ENCODE measurements around the gene GHSR. TPM values are rescaled to one million over a fixed set of nuclear protein-coding genes. Genes with fewer than 3 reads are reported as not detected.
A peak's percentile ranks its signal among the peaks of the same experiment; 100 is the strongest.

The GHSR gene
- polyA plus RNA-seq, 1 donor from 2014 or later = not detected

DNA sequence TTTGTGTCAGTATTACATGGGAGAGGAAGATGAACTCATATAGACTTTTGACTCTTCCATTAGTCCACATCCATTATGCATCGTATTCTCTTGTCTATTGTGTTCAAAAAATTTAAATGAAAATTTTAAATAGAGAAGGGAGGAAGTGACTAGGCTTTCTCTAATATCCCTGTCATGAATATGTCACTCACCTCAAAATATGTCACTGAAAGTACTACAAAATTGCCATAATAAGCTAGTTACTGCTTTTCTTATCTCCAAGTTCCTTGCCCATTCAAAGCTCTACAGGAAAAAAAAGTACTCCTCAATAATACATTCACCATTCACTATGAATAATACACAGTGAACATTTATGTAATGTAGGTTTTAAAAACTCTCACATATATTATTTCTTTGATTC is 22.3 kb upstream of the GHSR start:
- no peaks in the 10 kb centered on the region for H3K9me3 ChIP-seq (ENCODE audit: low read length)
- H3K9me2 ChIP-seq (ENCODE audit: insufficient read depth, low read length) = no peaks in the 10 kb centered on the region
- TF ChIP-seq EP300 (conservative IDR thresholded peaks at IDR 0.05; ENCODE audit: poor library complexity, severe bottlenecking) (peak; percentile 94), POLR2AphosphoS5 (IDR thresholded peaks at IDR 0.05) (peak; percentile 58), TAF1 (IDR thresholded peaks at IDR 0.05; ENCODE audit: low read depth) (no peak)
- H3K4me2 ChIP-seq (ENCODE audit: low read length) = no peak overlapping the region
- peak overlapping the region; percentile 59 for H3K27ac ChIP-seq (ENCODE audit: low read length)
- H2AFZ ChIP-seq (ENCODE audit: low read depth, low read length) = no peak overlapping the region
- no peaks in the 10 kb centered on the region for H3K36me3 ChIP-seq (ENCODE audit: insufficient read depth, low read length)
- H3K4me3 ChIP-seq (ENCODE audit: low read length) = peak overlapping the region; percentile 22
- H3K9ac ChIP-seq (ENCODE audit: low read length) = no peak overlapping the region
- no peaks in the 10 kb centered on the region for H3F3A ChIP-seq (ENCODE audit: insufficient read depth, low read length, poor library complexity, severe bottlenecking)
- H3K79me2 ChIP-seq (replicated peaks; ENCODE audit: insufficient read depth, low read length) = no peaks in the 10 kb centered on the region
- no peaks in the 10 kb centered on the region for H4K20me1 ChIP-seq (ENCODE audit: insufficient read depth)
- H3K27me3 ChIP-seq (ENCODE audit: insufficient read depth, low read depth, low read length) = no peaks in the 10 kb centered on the region

DNA sequence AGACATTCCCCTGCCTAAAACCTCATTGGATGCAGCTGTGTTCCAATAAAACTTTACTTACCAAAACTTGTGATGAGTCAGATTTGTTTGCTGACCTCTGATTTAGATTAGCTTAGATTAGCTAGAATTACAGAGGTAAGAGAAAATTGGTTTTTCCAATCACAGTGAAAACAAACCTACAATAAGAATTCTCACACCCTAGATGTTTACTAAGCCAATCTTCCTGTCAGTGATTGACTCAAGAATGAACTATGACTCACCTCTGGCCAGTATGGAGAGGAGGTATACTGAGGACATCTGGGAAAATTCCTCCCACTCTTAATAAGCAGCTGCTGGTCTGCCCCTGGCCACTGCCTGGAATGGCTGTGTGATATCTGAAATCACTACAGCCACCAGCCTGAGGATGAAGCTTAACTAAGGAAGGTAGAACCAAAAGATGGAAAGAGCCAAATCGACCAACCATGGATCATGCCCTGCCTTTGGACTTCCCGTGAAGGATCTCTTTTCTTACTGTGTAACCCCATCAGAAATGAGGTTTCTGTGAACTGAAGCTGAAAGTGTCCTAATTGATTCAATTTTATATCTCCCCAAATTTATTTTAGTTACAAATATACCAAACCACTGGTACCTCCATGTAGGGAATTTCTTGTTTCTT is 19.0 kb upstream of the GHSR start:
- H3K36me3 ChIP-seq (ENCODE audit: insufficient read depth, low read length) = no peaks in the 10 kb centered on the region
- no peak for TF ChIP-seq REST (IDR thresholded peaks at IDR 0.05; ENCODE audit: borderline replicate concordance)
- no peak for TF ChIP-seq RAD21 (conservative IDR thresholded peaks at IDR 0.05)
- TF ChIP-seq, protein P1, sequence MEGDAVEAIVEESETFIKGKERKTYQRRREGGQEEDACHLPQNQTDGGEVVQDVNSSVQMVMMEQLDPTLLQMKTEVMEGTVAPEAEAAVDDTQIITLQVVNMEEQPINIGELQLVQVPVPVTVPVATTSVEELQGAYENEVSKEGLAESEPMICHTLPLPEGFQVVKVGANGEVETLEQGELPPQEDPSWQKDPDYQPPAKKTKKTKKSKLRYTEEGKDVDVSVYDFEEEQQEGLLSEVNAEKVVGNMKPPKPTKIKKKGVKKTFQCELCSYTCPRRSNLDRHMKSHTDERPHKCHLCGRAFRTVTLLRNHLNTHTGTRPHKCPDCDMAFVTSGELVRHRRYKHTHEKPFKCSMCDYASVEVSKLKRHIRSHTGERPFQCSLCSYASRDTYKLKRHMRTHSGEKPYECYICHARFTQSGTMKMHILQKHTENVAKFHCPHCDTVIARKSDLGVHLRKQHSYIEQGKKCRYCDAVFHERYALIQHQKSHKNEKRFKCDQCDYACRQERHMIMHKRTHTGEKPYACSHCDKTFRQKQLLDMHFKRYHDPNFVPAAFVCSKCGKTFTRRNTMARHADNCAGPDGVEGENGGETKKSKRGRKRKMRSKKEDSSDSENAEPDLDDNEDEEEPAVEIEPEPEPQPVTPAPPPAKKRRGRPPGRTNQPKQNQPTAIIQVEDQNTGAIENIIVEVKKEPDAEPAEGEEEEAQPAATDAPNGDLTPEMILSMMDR (IDR thresholded peaks at IDR 0.05; ENCODE audit: poor library complexity, severe bottlenecking) = no peak
- TF ChIP-seq TAF1 (IDR thresholded peaks at IDR 0.05; ENCODE audit: low read depth) = no peak
- no peak for TF ChIP-seq EP300 (conservative IDR thresholded peaks at IDR 0.05; ENCODE audit: poor library complexity, severe bottlenecking)
- no peak for TF ChIP-seq MXI1 (conservative IDR thresholded peaks at IDR 0.05; ENCODE audit: poor library complexity, severe bottlenecking)
- no peak for TF ChIP-seq SMC3 (conservative IDR thresholded peaks at IDR 0.05; ENCODE audit: poor library complexity)
- no peak for TF ChIP-seq EZH2 (IDR thresholded peaks at IDR 0.05; ENCODE audit: borderline replicate concordance, insufficient read depth, low read length, poor library complexity, severe bottlenecking)
- no peak for TF ChIP-seq POLR2AphosphoS5 (IDR thresholded peaks at IDR 0.05)
- no peaks in the 10 kb centered on the region for H4K20me1 ChIP-seq (ENCODE audit: insufficient read depth)
- H3K9ac ChIP-seq (ENCODE audit: low read length) = no peak overlapping the region
- H3K27me3 ChIP-seq (ENCODE audit: insufficient read depth, low read depth, low read length) = no peaks in the 10 kb centered on the region
- no peak overlapping the region for H3K4me2 ChIP-seq (ENCODE audit: low read length)
- H3K4me3 ChIP-seq (ENCODE audit: low read length) = no peak overlapping the region
- H3F3A ChIP-seq (ENCODE audit: insufficient read depth, low read length, poor library complexity, severe bottlenecking) = no peaks in the 10 kb centered on the region
- H3K9me3 ChIP-seq (ENCODE audit: low read length) = no peaks in the 10 kb centered on the region
- no peak overlapping the region for H3K27ac ChIP-seq (ENCODE audit: low read length)
- H2AFZ ChIP-seq (ENCODE audit: low read depth, low read length) = no peak overlapping the region
- H3K9me2 ChIP-seq (ENCODE audit: insufficient read depth, low read length) = no peaks in the 10 kb centered on the region
- H3K79me2 ChIP-seq (replicated peaks; ENCODE audit: insufficient read depth, low read length) = no peaks in the 10 kb centered on the region
